Activated CD8-positive, alpha-beta memory T cell treated with anti-CD3 and anti-CD28 coated beads for 48 hours (primary cell): ENCODE data around the gene GTF3A.
"Not testable (repeated sequence)": the region's sequence is repeated elsewhere in the genome, so short reads cannot be mapped to it uniquely, and the experiment has no call there.

Experiments used
- DNase-seq, 3 experiments: peaks; one replicate each; pipeline ENCODE4 v3.0.0-alpha.2; 2020; ENCODE audit warnings: low read depth in 2 of 3, low spot score in 2 of 3

Gene GTF3A

GRCh38 chr13:27424246-27425157, at the start of gene GTF3A:
Gene GTF3A, plus strand, starts transcription at chr13:27424619.
- peak; percentile 80 to 86 (median 83) for DNase-seq

GRCh38 chr13:27374650-27375049, 49.8 kb upstream of the GTF3A start:
- no peak for DNase-seq

GRCh38 chr13:27375686-27376326, 48.6 kb upstream of the GTF3A start:
- DNase-seq = peak in 1 of 3 experiments; percentile 38

GRCh38 chr13:27379126-27379525, 45.3 kb upstream of the GTF3A start:
- DNase-seq = no peak

GRCh38 chr13:27379694-27380641, 44.5 kb upstream of the GTF3A start:
- DNase-seq = peak in 1 of 3 experiments; percentile 40

GRCh38 chr13:27381601-27382000, 42.8 kb upstream of the GTF3A start:
- DNase-seq = no peak

- no peak for DNase-seq
Measured at GRCh38 chr13:27383104-27383921, 41.1 kb upstream of the GTF3A start.

GRCh38 chr13:27384285-27384684, 40.1 kb upstream of the GTF3A start:
- no peak for DNase-seq

GRCh38 chr13:27388241-27388640, 36.2 kb upstream of the GTF3A start:
- no peak for DNase-seq

- no peak for DNase-seq
Measured at GRCh38 chr13:27389891-27390290, 34.5 kb upstream of the GTF3A start.

- DNase-seq = no peak
Measured at GRCh38 chr13:27391471-27391870, 32.9 kb upstream of the GTF3A start.

- DNase-seq = no peak
Measured at GRCh38 chr13:27393101-27393500, 31.3 kb upstream of the GTF3A start.

GRCh38 chr13:27395007-27395510, 29.4 kb upstream of the GTF3A start:
- no peak for DNase-seq

GRCh38 chr13:27396252-27396846, 28.1 kb upstream of the GTF3A start:
- DNase-seq = no peak

- DNase-seq = no peak
Measured at GRCh38 chr13:27398360-27398759, 26.1 kb upstream of the GTF3A start.

- DNase-seq = not testable (repeated sequence)
Measured at GRCh38 chr13:27400405-27400804, 24.0 kb upstream of the GTF3A start.

GRCh38 chr13:27401210-27401609, 23.2 kb upstream of the GTF3A start:
- no peak for DNase-seq

GRCh38 chr13:27403203-27403678, 21.2 kb upstream of the GTF3A start:
- no peak for DNase-seq

GRCh38 chr13:27403727-27404385, 20.6 kb upstream of the GTF3A start:
- no peak for DNase-seq
